GM13976 (cell line): ENCODE results near the gene CALML3.

Experiments used
- DNase-seq: peaks from one replicate; pipeline ENCODE4 v3.0.0; 2012; ENCODE audit warnings: low spot score
- CTCF ChIP-seq: IDR thresholded peaks from 2 replicates; pipeline ENCODE4 v1.5.1; 2012; ENCODE audit warnings: borderline replicate concordance, mild to moderate bottlenecking; ENCODE audit not compliant: insufficient read depth; ENCODE audit errors: extremely low read depth, missing control alignments, control extremely low read depth
- in situ Hi-C: fragments of 300-500 bp; cut with MboI; formaldehyde crosslinking; loops from one replicate; pipeline ENCODE4 v1.12.0; 2022; ENCODE audit warnings: low sequenced_read_pairs, mixed read lengths, inconsistent platforms; ENCODE audit not compliant: unreplicated experiment

CALML3 gene

GRCh38 chr10:5574642-5575131 is 49.9 kb downstream of the CALML3 start:
- TF ChIP-seq CTCF: no peak
- no peak for DNase-seq
- in situ Hi-C loops: no loop called here

- DNase-seq: no peak
- TF ChIP-seq CTCF: no peak
- in situ Hi-C loops: no loop called here
These were observed 50.4 kb downstream of the CALML3 start for GRCh38 chr10:5575144-5575481.

- DNase-seq: no peak
- no peak for TF ChIP-seq CTCF
- in situ Hi-C loops: no loop called here
These were observed 50.9 kb downstream of the CALML3 start for GRCh38 chr10:5575482-5576153.

- no peak for TF ChIP-seq CTCF
- in situ Hi-C loops: no loop called here
- DNase-seq: no peak
These were observed 51.5 kb downstream of the CALML3 start for GRCh38 chr10:5576154-5576748.
